ENCODE measurements around the gene SLC26A4. TPM values are rescaled to one million over a fixed set of nuclear protein-coding genes. Genes with fewer than 3 reads are reported as not detected.
A peak's percentile ranks its signal among the peaks of the same experiment; 100 is the strongest.

SLC26A4 gene
- total and polyA plus RNA-seq, 9 of the 15 experiments (the other 6 are each of a cell fraction or from before 2014, with no cell fraction given): 0.09 to 1.2 (median 0.33) TPM

GRCh38 chr7:107622894-107623293, 37.7 kb upstream of the SLC26A4 start:
- Histone ChIP-seq H2AFZ (ENCODE audit: low read depth, low read length) (no peak overlapping the region), H3K4me2 (ENCODE audit: insufficient read depth, low read length) (no peak overlapping the region), H3K9me1 (ENCODE audit: control insufficient read depth, insufficient read depth, low read length) (no peaks in the 10 kb centered on the region), H3K27me3 (ENCODE audit: control insufficient read depth in 2 of 2, insufficient read depth in 2 of 2, low read length in 2 of 2) (no peaks in the 10 kb centered on the region), H3K79me2 (ENCODE audit: control insufficient read depth, insufficient read depth, low read length) (no peaks in the 10 kb centered on the region), H3K27ac (ENCODE audit: extremely low read depth, low read depth, low read length) (no peak overlapping the region), H3K4me3 (no peak overlapping the region), H3K9me3 (replicated peaks; ENCODE audit: control insufficient read depth, insufficient read depth, low read depth, low read length) (no peaks in the 10 kb centered on the region), H3K36me3 (ENCODE audit: control insufficient read depth, insufficient read depth, low read length) (peaks cover 42% of the 10 kb centered on the region; the same call in 2 of the 3 replicates), H3K4me1 (replicated peaks in 1 of 2; ENCODE audit: control insufficient read depth in 2 of 2, insufficient read depth in 2 of 2, low read length in 2 of 2) (no peaks in the 10 kb centered on the region), H3K9ac (ENCODE audit: insufficient read depth in 1 of 2, low read depth in 2 of 2, low read length in 2 of 2) (no peak overlapping the region), H4K20me1 (replicated peaks; ENCODE audit: control insufficient read depth, insufficient read depth, low read length) (no peaks in the 10 kb centered on the region)
- BruUV-seq (replicated peaks): no TSS peak
- peak; percentile 28; the same call in 2 of the 3 replicates for ATAC-seq
- no peak for FAIRE-seq
- no peak for DNase-seq (ENCODE audit: extremely low read depth in 1 of 4, low spot score in 3 of 4)
- POLR2A ChIA-PET: interaction anchor here (0.7 to 0.8 kb wide), 2 partner anchors 15 to 643 kb away, joined by 3 to 5 read pairs; no protein-coding TSS in a partner anchor
- CTCF ChIA-PET (ENCODE audit: low intra/inter-chr PET ratio): no interaction called here
- intact Hi-C loops (cut with micrococcal nuclease): loop anchor here (10.0 kb wide), 1 partner anchor 252 kb away; no protein-coding TSS in a partner anchor
- 59% methylated on average over 2 of the region's 2 CpGs for WGBS (ENCODE audit: insufficient coverage, low coverage, missing lambda C conversion rate)
- in situ Hi-C loops (cut with MboI): no loop called here
- TF ChIP-seq SOX6 (IDR thresholded peaks at IDR 0.05) (no peak), SP1 (CRISPR knock-in tag; IDR thresholded peaks at IDR 0.05) (no peak), RUNX1 (IDR thresholded peaks at IDR 0.05; ENCODE audit: low read depth) (no peak), ZBTB40 (IDR thresholded peaks at IDR 0.05) (no peak), ZBTB40 (CRISPR knock-in tag; IDR thresholded peaks at IDR 0.05) (no peak)
- TF ChIP-seq, protein P1, sequence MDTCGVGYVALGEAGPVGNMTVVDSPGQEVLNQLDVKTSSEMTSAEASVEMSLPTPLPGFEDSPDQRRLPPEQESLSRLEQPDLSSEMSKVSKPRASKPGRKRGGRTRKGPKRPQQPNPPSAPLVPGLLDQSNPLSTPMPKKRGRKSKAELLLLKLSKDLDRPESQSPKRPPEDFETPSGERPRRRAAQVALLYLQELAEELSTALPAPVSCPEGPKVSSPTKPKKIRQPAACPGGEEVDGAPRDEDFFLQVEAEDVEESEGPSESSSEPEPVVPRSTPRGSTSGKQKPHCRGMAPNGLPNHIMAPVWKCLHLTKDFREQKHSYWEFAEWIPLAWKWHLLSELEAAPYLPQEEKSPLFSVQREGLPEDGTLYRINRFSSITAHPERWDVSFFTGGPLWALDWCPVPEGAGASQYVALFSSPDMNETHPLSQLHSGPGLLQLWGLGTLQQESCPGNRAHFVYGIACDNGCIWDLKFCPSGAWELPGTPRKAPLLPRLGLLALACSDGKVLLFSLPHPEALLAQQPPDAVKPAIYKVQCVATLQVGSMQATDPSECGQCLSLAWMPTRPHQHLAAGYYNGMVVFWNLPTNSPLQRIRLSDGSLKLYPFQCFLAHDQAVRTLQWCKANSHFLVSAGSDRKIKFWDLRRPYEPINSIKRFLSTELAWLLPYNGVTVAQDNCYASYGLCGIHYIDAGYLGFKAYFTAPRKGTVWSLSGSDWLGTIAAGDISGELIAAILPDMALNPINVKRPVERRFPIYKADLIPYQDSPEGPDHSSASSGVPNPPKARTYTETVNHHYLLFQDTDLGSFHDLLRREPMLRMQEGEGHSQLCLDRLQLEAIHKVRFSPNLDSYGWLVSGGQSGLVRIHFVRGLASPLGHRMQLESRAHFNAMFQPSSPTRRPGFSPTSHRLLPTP (IDR thresholded peaks at IDR 0.05; ENCODE audit: borderline replicate concordance, extremely low read depth, insufficient read length): no peak
